ENCODE measurements around the gene SLC1A4.

SLC1A4 gene

DNA sequence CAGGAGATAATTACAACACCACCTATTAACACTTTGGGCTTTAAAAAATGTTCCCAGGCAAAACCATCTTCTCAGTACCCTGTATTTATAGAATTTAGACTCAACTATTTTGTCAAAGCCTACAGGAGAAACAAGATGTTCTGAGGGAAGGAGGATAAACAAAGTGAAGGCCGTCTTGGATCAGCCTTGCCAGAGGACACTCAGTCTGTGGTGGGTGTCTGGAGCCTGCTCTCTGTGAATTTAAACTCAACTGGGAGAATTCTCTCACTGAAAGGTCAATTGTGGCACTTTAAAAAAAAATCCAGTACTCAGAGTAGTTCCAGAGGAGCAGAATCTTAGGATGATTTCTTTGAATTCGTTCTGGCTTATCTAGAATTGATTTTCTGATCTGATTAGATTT is 28.4 kb upstream of the SLC1A4 start:
- TF ChIP-seq SIN3A (IDR thresholded peaks at IDR 0.05; ENCODE audit: borderline replicate concordance, insufficient read depth, low read length) (no peak), TAF1 (IDR thresholded peaks at IDR 0.05; ENCODE audit: borderline replicate concordance, insufficient read depth, low read length) (no peak), POLR2AphosphoS5 (IDR thresholded peaks at IDR 0.05; ENCODE audit: low read depth, low read length) (no peak), FOXP2 (optimal IDR thresholded peaks at IDR 0.05; ENCODE audit: borderline replicate concordance, extremely low read depth, extremely low read length, insufficient read depth) (no peak)
- TF ChIP-seq, protein P1, sequence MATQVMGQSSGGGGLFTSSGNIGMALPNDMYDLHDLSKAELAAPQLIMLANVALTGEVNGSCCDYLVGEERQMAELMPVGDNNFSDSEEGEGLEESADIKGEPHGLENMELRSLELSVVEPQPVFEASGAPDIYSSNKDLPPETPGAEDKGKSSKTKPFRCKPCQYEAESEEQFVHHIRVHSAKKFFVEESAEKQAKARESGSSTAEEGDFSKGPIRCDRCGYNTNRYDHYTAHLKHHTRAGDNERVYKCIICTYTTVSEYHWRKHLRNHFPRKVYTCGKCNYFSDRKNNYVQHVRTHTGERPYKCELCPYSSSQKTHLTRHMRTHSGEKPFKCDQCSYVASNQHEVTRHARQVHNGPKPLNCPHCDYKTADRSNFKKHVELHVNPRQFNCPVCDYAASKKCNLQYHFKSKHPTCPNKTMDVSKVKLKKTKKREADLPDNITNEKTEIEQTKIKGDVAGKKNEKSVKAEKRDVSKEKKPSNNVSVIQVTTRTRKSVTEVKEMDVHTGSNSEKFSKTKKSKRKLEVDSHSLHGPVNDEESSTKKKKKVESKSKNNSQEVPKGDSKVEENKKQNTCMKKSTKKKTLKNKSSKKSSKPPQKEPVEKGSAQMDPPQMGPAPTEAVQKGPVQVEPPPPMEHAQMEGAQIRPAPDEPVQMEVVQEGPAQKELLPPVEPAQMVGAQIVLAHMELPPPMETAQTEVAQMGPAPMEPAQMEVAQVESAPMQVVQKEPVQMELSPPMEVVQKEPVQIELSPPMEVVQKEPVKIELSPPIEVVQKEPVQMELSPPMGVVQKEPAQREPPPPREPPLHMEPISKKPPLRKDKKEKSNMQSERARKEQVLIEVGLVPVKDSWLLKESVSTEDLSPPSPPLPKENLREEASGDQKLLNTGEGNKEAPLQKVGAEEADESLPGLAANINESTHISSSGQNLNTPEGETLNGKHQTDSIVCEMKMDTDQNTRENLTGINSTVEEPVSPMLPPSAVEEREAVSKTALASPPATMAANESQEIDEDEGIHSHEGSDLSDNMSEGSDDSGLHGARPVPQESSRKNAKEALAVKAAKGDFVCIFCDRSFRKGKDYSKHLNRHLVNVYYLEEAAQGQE (IDR thresholded peaks at IDR 0.05; ENCODE audit: insufficient read depth in 1 of 2, low read depth in 2 of 2, low read length in 2 of 2) = no peak

DNA sequence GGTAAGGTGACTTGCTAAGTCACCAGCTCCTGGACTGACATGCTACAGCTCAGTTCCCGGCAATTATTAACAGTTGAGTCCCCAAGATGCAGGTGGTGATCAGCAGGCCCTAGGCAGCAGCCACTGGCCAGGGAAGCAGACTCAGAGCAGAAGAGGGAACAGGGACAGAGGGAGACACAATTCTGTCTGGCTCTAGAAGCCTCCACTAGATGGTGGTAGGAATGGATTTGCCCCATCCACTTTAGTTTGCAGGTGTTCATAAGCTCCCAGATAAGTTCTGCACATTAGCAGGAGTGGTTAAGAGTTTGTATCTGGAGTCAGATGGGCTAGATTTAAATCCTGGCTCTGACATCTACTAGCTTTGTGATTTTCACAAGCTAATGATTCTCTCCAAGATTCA is 25.5 kb upstream of the SLC1A4 start:
- no peak for TF ChIP-seq POLR2AphosphoS5 (IDR thresholded peaks at IDR 0.05; ENCODE audit: low read depth, low read length)
- TF ChIP-seq SIN3A (IDR thresholded peaks at IDR 0.05; ENCODE audit: borderline replicate concordance, insufficient read depth, low read length) = no peak
- TF ChIP-seq, protein P1 (IDR thresholded peaks at IDR 0.05; ENCODE audit: insufficient read depth in 1 of 2, low read depth in 2 of 2, low read length in 2 of 2) = no peak
- no peak for TF ChIP-seq FOXP2 (optimal IDR thresholded peaks at IDR 0.05; ENCODE audit: borderline replicate concordance, extremely low read depth, extremely low read length, insufficient read depth)
- no peak for TF ChIP-seq TAF1 (IDR thresholded peaks at IDR 0.05; ENCODE audit: borderline replicate concordance, insufficient read depth, low read length)

DNA sequence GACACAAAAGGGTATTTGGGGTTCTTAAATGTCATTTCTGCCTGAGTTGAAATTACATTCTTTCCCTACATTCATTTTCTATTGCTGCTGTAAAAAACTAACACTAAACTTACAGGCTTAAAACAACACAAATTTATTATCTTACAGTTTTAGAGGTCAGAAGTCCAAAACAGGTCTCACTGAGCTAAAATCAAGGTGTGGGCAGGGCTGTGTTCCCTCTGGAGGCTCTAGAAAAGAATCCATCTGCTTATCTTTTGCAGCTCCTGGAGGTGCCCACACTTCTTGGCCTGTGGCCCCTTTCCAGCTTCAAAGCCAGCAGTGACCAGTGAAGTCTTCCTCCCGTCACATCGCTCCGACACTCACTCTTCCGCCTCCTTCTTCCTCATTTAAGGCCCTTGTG is 23.2 kb upstream of the SLC1A4 start:
- TF ChIP-seq TAF1 (IDR thresholded peaks at IDR 0.05; ENCODE audit: borderline replicate concordance, insufficient read depth, low read length) (no peak), FOXP2 (optimal IDR thresholded peaks at IDR 0.05; ENCODE audit: borderline replicate concordance, extremely low read depth, extremely low read length, insufficient read depth) (no peak), POLR2AphosphoS5 (IDR thresholded peaks at IDR 0.05; ENCODE audit: low read depth, low read length) (no peak), SIN3A (IDR thresholded peaks at IDR 0.05; ENCODE audit: borderline replicate concordance, insufficient read depth, low read length) (no peak)
- TF ChIP-seq, protein P1 (IDR thresholded peaks at IDR 0.05; ENCODE audit: insufficient read depth in 1 of 2, low read depth in 2 of 2, low read length in 2 of 2) = no peak

DNA sequence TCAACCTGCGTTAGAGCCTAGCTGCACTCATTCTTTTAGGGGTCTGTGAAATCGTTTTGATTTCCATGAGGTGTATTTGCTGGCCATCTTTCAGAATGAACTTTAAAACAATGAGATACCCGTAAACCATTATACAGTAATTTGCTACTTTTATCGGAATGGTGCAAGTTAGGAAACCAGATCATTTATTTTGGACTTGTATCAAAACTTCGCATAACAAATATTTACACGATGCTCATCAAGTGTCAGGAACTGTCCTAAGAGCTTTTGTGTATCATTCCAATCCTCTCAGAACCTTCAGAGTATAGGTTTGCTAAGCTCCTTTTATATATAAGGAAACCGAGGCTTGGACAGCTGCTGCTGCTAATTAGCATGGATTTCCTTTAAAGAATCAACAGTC is 22.4 kb upstream of the SLC1A4 start:
- TF ChIP-seq FOXP2 (optimal IDR thresholded peaks at IDR 0.05; ENCODE audit: borderline replicate concordance, extremely low read depth, extremely low read length, insufficient read depth) (no peak), POLR2AphosphoS5 (IDR thresholded peaks at IDR 0.05; ENCODE audit: low read depth, low read length) (no peak), SIN3A (IDR thresholded peaks at IDR 0.05; ENCODE audit: borderline replicate concordance, insufficient read depth, low read length) (no peak), TAF1 (IDR thresholded peaks at IDR 0.05; ENCODE audit: borderline replicate concordance, insufficient read depth, low read length) (no peak)
- TF ChIP-seq, protein P1 (IDR thresholded peaks at IDR 0.05; ENCODE audit: insufficient read depth in 1 of 2, low read depth in 2 of 2, low read length in 2 of 2) = no peak

DNA sequence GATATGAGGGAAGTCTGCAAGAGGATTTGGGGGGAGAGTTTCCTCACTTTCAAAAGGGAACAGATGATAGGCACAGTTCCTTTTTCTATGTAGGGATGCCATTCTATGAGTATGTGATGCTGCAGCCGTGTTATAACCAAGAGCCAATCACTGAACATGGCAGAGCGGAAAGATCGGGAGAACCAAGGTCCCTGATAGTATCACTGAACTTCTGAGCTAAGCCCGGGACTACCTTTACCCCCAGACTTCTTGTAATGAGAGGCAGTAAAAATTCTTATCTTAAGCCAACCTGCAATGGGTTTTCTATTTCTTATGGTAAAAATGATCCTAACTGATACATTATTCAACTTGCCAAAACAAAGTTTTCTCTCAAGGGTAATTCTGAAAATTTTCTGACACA is 21.6 kb upstream of the SLC1A4 start:
- TF ChIP-seq SIN3A (IDR thresholded peaks at IDR 0.05; ENCODE audit: borderline replicate concordance, insufficient read depth, low read length) = no peak
